ENCODE data around the gene HOXC4. TPM values are rescaled to one million over a fixed set of nuclear protein-coding genes. Genes with fewer than 3 reads are reported as not detected.

The HOXC4 gene
- total RNA-seq, 1 experiment from 2014 or later = not detected

DNA sequence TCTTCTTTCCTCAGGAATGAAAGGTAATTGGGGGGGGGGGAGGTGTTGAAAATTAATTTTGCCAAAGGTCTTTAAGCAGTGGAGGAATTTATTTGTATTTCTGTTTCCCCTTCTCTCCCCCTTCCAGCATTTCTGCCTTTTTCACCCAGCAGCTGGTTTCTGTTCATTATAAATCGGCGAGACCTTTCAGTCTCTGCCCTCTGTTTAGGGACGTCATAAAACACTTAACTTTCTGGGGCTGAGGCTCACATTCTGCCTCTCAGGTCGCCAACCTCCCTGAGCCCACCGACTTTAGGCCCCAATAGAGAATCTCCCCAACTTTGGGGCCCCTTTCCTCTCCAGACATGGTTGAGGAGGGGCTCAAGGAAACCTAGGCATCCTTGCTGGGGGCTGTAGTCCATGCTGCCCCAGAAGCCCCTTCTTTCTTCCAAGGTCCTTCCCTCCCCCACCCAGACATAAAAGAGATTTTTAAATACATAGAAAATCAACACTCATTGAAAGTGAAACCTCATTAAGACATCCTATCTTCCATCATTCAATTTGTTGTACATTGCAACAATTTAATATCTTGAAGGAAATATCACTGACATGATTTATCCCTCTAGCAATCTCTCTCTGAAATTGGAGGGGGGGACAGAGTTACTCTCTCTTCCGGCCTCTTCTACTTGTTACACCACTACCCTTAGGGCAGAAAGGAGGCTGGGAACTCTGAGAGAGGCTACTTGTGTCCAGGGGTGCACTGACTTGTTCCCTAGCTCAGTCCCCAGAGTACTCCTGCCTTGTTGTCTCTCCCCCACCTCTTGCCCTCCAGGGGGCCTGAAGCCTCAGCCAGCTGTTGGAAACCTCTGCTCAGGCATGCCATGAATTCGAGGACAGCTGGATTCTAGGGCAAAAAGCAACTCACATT lies 27.9 kb upstream of the HOXC4 start:
- TF ChIP-seq, protein P1, sequence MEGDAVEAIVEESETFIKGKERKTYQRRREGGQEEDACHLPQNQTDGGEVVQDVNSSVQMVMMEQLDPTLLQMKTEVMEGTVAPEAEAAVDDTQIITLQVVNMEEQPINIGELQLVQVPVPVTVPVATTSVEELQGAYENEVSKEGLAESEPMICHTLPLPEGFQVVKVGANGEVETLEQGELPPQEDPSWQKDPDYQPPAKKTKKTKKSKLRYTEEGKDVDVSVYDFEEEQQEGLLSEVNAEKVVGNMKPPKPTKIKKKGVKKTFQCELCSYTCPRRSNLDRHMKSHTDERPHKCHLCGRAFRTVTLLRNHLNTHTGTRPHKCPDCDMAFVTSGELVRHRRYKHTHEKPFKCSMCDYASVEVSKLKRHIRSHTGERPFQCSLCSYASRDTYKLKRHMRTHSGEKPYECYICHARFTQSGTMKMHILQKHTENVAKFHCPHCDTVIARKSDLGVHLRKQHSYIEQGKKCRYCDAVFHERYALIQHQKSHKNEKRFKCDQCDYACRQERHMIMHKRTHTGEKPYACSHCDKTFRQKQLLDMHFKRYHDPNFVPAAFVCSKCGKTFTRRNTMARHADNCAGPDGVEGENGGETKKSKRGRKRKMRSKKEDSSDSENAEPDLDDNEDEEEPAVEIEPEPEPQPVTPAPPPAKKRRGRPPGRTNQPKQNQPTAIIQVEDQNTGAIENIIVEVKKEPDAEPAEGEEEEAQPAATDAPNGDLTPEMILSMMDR (conservative IDR thresholded peaks at IDR 0.05) = no peak
- Histone ChIP-seq H4K8ac (replicated peaks; ENCODE audit: insufficient read length, low read depth, low read length) (no peak overlapping the region), H3K4ac (ENCODE audit: low read depth, low read length) (no peak overlapping the region), H3K18ac (ENCODE audit: insufficient read length, low read depth, low read length) (no peak overlapping the region), H2BK12ac (ENCODE audit: insufficient read length, low read depth, low read length) (no peak overlapping the region), H3K4me2 (ENCODE audit: insufficient read depth, insufficient read length, low read length) (no peak overlapping the region), H2BK5ac (ENCODE audit: insufficient read length, low read length) (no peak overlapping the region), H3T11ph (ENCODE audit: low read length) (no peak overlapping the region), H3K27ac (ENCODE audit: insufficient read length, low read depth, low read length) (no peak overlapping the region), H3K79me1 (ENCODE audit: insufficient read depth, low read depth, low read length, poor library complexity, severe bottlenecking) (no peaks in the 10 kb centered on the region), H3K9ac (ENCODE audit: extremely low read depth, insufficient read length, low read length) (no peak overlapping the region), H2AK5ac (ENCODE audit: insufficient read length, low read length) (no peak overlapping the region), H2AFZ (ENCODE audit: low read length) (no peak overlapping the region), H4K91ac (ENCODE audit: insufficient read length, low read depth, low read length) (no peak overlapping the region), H3K23me2 (ENCODE audit: insufficient read length, low read depth, low read length, poor library complexity, severe bottlenecking) (no peaks in the 10 kb centered on the region), H3K79me2 (ENCODE audit: insufficient read depth, low read length) (no peaks in the 10 kb centered on the region), H3K23ac (ENCODE audit: insufficient read length, low read depth, low read length) (no peak overlapping the region), H2BK15ac (ENCODE audit: low read depth, low read length) (no peak overlapping the region), H2BK20ac (ENCODE audit: low read depth, low read length, poor library complexity, severe bottlenecking) (no peak overlapping the region), H3K4me1 (ENCODE audit: insufficient read depth, low read length) (no peaks in the 10 kb centered on the region), H4K5ac (ENCODE audit: insufficient read length, low read depth, low read length) (no peak overlapping the region), H2BK120ac (ENCODE audit: low read depth, low read length, poor library complexity, severe bottlenecking) (no peak overlapping the region), H3K14ac (ENCODE audit: insufficient read depth, low read length) (no peak overlapping the region), H3K56ac (ENCODE audit: insufficient read length, low read depth, low read length) (no peak overlapping the region), H4K20me1 (ENCODE audit: control insufficient read depth, insufficient read depth, insufficient read length) (no peaks in the 10 kb centered on the region), H3K27me3 (ENCODE audit: insufficient read depth, low read length) (peaks cover 98% of the 10 kb centered on the region), H3K9me3 (ENCODE audit: control insufficient read depth, low read depth, low read length) (no peaks in the 10 kb centered on the region)
- H3K9me3 Mint-ChIP-seq = peaks cover 3 to 11% of the 10 kb centered on the region in 2 experiments; a peak in 3 of 5 replicates
- peaks cover 100% of the 10 kb centered on the region for H3K27me3 Mint-ChIP-seq (ENCODE audit: low read depth)
- no peak overlapping the region; a peak in 1 of 5 replicates for H3K4me3 Mint-ChIP-seq
- whole genome bisulfite sequencing (ENCODE audit: extremely low coverage, insufficient read length, low lambda C conversion rate) = no CpG with 5 or more reads among the region's 7 CpGs
- H3K27ac Mint-ChIP-seq = no peak overlapping the region
- peaks cover 0 to 2% (median 0%) of the 10 kb centered on the region in 3 experiments; a peak in 1 of 7 replicates for H3K36me3 Mint-ChIP-seq (ENCODE audit: insufficient read depth in 1 of 3, low read depth in 3 of 3)
- no peak for DNase-seq
- peaks cover 14 to 22% of the 10 kb centered on the region in 2 experiments for H3K4me1 Mint-ChIP-seq

All from H9 (cell line).